Measurements from ENCODE around the gene GRAMD4. TPM values are rescaled to one million over a fixed set of nuclear protein-coding genes. Genes with fewer than 3 reads are reported as not detected.

GRAMD4 gene
- total RNA-seq, 2 experiments from 2014 or later: 41.2 to 42.1 TPM

DNA sequence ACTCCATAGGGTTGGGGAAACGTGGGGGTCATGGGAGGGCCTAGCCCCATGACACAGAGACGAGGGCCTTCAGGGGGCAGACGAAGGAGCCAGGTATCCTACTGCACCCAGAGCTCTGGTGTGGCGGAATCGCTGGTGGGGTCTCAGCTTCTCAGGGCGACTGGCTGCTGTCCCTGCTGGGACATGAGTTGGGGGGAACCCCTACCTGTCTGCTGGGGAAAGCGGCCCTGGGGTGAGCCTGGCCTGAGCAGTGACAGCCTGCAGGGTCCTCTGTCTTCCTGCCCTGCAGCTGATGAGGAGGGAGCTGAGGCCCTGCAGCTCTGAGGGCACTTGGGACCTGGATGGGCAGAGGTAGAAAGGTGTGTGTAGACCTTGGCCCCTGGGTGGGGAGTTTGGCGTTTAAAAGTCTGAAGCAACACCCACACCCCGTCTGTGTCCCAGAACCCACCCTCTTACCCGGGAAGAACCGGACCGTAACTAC lies 33.6 kb upstream of the GRAMD4 start:
- CTCF ChIA-PET: interaction anchor here (2.4 kb wide), 1 partner anchor 23 kb away, joined by 8 read pairs; no protein-coding TSS in a partner anchor

DNA sequence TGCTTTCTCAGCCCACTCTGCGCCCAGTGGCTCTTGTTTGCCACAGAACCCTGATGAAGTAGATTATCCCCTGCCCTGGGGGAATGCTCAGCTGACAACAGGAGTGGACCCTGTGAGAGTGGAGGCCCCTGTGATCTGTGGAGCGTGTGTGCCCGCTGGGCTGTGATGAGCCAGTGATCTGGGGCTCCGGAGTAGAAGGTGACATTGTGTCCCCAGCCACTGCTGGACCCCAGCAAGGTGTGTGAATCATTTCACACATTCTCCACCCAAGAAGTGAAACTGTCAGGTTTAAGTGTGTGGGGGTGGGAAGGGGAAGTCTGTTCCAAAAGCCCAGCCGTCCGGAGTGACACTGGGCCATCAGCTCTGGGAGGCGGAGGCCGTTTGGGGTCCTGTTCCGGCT lies 33.1 kb upstream of the GRAMD4 start:
- Mint-ChIP-seq H3K4me1 (ENCODE audit: low read depth) (peaks cover 51% of the 10 kb centered on the region), H3K36me3 (ENCODE audit: low read depth) (peaks cover 3% of the 10 kb centered on the region), H3K9me3 (ENCODE audit: insufficient read depth) (no peaks in the 10 kb centered on the region), H3K27me3 (ENCODE audit: low read depth) (no peaks in the 10 kb centered on the region), H3K4me3 (peak overlapping the region; percentile 57), H3K27ac (peak overlapping the region; percentile 91)
- ATAC-seq (peak; percentile 20), DNase-seq (no peak)
- ChIA-PET POLR2A (interaction anchor here (1.3 kb wide), 1 partner anchor 251 kb away, joined by 4 read pairs; no protein-coding TSS in a partner anchor), CTCF (interaction anchor here (2.4 kb wide), 1 partner anchor 23 kb away, joined by 8 read pairs; no protein-coding TSS in a partner anchor)

More for the DNA sequence above, 33.6 kb upstream of the GRAMD4 start:
- peak overlapping the region; percentile 91 for H3K27ac Mint-ChIP-seq
- no peaks in the 10 kb centered on the region for H3K9me3 Mint-ChIP-seq (ENCODE audit: insufficient read depth)
- no peaks in the 10 kb centered on the region for H3K27me3 Mint-ChIP-seq (ENCODE audit: low read depth)
- peaks cover 3% of the 10 kb centered on the region for H3K36me3 Mint-ChIP-seq (ENCODE audit: low read depth)
- no peak for DNase-seq
- no peak for ATAC-seq
- no peak overlapping the region for H3K4me3 Mint-ChIP-seq
- POLR2A ChIA-PET: interaction anchor here (1.3 kb wide), 1 partner anchor 250 kb away, joined by 4 read pairs; no protein-coding TSS in a partner anchor
- H3K4me1 Mint-ChIP-seq (ENCODE audit: low read depth): peaks cover 52% of the 10 kb centered on the region

DNA sequence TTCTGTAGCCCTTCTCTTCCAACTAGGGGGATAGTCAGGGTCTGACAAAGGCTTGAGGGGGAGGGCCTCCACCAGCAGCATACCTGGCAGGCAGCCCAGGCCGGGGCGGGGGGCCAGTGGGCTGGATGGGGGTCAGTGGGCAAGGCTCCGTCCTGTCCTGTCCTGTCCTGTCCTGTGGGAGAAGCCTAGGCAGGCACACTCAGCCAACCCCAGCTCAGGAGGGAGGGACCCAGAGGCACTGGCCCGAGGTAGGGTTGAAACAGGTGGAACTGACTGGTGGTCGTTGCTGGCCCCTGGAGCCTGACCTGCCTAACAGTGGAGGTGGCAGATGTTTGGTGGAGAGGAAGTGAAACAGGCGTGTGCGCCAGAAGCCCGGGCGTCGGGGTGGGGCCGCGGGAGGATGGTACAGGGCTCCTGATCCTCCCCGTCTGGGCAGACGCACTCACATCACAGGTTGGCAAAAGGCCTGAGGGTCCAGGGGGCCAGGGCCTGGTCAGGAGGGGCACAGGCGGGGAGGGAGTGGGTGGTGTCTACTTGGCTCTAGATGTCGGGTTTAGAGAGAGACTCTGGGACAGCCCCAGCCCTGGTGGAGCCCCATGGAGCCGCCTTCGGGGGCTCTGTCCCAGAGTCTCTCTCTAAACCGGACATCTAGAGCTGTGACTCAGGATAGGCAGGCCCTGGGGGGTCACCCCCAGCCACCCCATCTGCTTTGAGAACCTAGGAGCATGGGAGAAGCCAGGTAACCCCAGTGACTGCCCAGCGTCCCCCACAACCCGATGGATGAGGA lies 32.5 kb upstream of the GRAMD4 start:
- peak; percentile 58 for DNase-seq
- ChIA-PET POLR2A (interaction anchor here (0.6 to 1.3 kb wide), 3 partner anchors 27 to 1424 kb away, joined by 3 to 4 read pairs (median 4); partner anchors contain the start of gene NUP50), CTCF (interaction anchor here (2.4 kb wide), 1 partner anchor 24 kb away, joined by 8 read pairs; no protein-coding TSS in a partner anchor)
- no peaks in the 10 kb centered on the region for H3K27me3 Mint-ChIP-seq (ENCODE audit: low read depth)
- no peaks in the 10 kb centered on the region for H3K9me3 Mint-ChIP-seq (ENCODE audit: insufficient read depth)
- peaks cover 53% of the 10 kb centered on the region for H3K4me1 Mint-ChIP-seq (ENCODE audit: low read depth)
- peaks cover 3% of the 10 kb centered on the region for H3K36me3 Mint-ChIP-seq (ENCODE audit: low read depth)
- peak overlapping the region; percentile 91 for H3K27ac Mint-ChIP-seq
- H3K4me3 Mint-ChIP-seq: peak overlapping the region; percentile 57
- ATAC-seq: peak; percentile 50

DNA sequence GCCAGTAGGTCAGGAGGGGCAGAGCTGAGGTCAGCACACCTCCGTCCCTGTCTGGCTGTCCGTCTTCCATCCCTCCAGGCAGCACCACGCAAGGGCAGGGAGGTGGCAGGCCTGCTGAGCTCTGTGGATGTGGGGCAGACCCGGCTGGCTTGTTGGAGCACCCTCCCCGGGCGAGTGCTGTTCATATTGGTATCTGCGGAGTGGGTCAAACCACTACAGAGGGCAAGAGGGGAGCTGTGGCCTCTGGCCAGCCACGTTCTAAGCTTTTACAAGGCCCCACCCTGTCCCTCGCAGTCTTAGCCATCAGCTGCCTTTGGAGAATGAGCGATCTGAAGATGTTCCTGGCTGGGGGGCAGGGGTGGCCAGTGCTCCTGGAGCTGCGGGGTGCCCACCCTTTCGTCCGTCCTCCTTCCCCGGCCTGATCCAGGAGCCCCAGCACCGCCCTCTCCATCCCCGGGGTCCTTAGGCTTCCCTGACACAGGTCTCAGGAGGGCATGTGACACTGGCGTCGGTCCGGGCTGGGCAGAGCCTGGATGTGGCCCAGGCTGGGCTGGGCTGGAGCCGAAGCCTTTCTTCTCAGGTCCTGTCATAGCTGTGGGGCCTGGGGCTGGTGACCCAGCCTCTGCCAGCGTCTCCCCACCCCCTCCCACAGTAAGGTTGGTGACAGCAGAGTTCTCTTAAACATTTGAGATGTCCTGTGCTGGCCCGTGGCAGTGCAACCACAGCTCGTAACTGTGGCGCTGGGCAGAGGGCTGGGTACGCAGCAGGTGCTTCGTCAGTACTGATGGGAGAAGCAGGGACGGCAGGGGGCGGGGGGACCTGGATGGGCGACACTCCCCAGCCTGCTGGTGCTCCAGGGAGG lies 31.7 kb upstream of the GRAMD4 start:
- DNase-seq (no peak), ATAC-seq (no peak)
- ChIA-PET CTCF (interaction anchor here (0.7 to 2.4 kb wide), 3 partner anchors 13 to 26 kb away, joined by 3 to 8 read pairs (median 3); no protein-coding TSS in a partner anchor), POLR2A (interaction anchor here (0.6 to 1.1 kb wide), 2 partner anchors 26 to 1425 kb away, joined by 3 to 4 read pairs; partner anchors contain the start of gene NUP50)
- peaks cover 3% of the 10 kb centered on the region for H3K36me3 Mint-ChIP-seq (ENCODE audit: low read depth)
- no peaks in the 10 kb centered on the region for H3K9me3 Mint-ChIP-seq (ENCODE audit: insufficient read depth)
- H3K27me3 Mint-ChIP-seq (ENCODE audit: low read depth): no peaks in the 10 kb centered on the region
- H3K27ac Mint-ChIP-seq: peak overlapping the region; percentile 91
- no peak overlapping the region for H3K4me3 Mint-ChIP-seq
- peaks cover 58% of the 10 kb centered on the region for H3K4me1 Mint-ChIP-seq (ENCODE audit: low read depth)

DNA sequence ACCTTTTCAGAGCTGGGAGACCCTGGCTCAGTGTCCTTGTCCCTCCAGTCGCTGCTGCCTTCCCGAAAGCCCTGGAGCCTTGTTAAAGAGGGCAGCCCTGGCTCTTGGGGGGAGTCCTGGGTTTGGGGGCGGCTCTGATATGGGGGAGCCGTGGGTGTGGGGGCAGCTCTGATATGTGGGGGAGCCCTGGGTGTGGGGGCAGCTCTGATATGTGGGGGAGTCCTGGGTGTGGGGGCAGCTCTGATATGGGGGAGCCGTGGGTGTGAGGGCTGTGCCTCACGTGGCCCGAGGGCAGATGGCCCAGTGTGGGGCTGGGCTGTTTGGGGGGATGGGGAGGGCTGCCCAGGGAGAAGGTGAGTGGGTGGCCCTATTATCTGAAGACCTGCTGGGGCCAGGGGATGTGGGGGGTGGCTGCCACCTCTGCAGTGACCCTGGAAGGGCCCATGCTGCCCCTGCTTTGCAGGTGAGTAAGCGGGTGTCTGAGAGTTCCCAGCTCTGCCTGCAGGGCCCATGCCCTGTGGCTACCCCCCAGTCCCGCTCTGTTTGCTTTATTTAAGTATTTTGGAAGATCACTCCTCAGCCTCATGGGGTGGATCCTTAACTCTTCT lies 30.9 kb upstream of the GRAMD4 start:
- Mint-ChIP-seq H3K4me1 (ENCODE audit: low read depth) (peaks cover 60% of the 10 kb centered on the region), H3K9me3 (ENCODE audit: insufficient read depth) (no peaks in the 10 kb centered on the region), H3K36me3 (ENCODE audit: low read depth) (peaks cover 3% of the 10 kb centered on the region), H3K27me3 (ENCODE audit: low read depth) (no peaks in the 10 kb centered on the region), H3K27ac (peak overlapping the region; percentile 67), H3K4me3 (no peak overlapping the region)
- ChIA-PET POLR2A (no interaction called here), CTCF (interaction anchor here (0.9 kb wide), 1 partner anchor 13 kb away, joined by 3 read pairs; no protein-coding TSS in a partner anchor)
- ATAC-seq (no peak), DNase-seq (no peak)

DNA sequence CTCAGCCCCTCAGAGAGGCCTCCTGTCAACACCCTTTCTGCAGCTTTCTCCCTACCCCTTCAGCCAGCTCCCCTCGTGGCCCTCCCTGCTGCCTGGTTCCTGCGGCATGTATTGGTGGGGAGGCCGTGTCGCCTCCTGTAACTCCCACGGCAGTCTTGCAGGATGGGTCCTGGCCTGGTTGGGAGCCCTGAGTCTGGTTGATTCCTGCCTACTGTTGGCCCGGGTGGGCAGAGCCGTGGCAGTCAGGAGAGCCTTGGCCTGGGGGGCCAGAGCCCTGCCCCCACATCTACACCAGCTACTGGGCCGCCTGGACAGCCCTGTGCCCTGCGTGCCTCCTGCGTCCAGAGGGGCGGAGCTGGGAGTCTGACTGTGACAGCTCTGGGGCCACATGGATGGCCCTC lies 30.3 kb upstream of the GRAMD4 start:
- ATAC-seq (no peak), DNase-seq (no peak)
- Mint-ChIP-seq H3K4me3 (no peak overlapping the region), H3K4me1 (ENCODE audit: low read depth) (peaks cover 64% of the 10 kb centered on the region), H3K36me3 (ENCODE audit: low read depth) (peaks cover 3% of the 10 kb centered on the region), H3K9me3 (ENCODE audit: insufficient read depth) (no peaks in the 10 kb centered on the region), H3K27me3 (ENCODE audit: low read depth) (no peaks in the 10 kb centered on the region), H3K27ac (peak overlapping the region; percentile 67)
- POLR2A ChIA-PET: no interaction called here
- CTCF ChIA-PET: no interaction called here

DNA sequence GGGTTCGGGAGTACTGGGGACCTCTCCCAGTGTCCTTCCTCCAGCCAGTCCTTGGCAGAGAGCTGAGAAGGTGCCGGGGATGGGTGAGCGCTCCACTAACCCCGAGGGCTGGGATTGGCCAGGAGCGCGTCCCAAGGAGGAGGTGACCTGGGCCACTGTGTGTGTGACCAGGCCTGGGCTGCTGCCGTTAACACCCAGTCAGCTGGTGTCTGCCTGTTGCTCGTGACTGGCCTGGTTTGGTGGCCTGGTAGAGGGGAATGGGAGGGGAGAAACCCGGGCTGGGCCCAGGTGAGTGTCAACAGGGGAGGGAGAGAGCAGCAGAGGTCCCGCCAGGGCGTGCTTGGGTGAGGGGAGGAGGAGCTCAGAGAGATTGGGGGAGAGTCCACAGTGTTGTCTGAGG lies 29.9 kb upstream of the GRAMD4 start:
- no peaks in the 10 kb centered on the region for H3K9me3 Mint-ChIP-seq (ENCODE audit: insufficient read depth)
- H3K4me3 Mint-ChIP-seq: no peak overlapping the region
- peaks cover 3% of the 10 kb centered on the region for H3K36me3 Mint-ChIP-seq (ENCODE audit: low read depth)
- CTCF ChIA-PET: no interaction called here
- H3K27me3 Mint-ChIP-seq (ENCODE audit: low read depth): no peaks in the 10 kb centered on the region
- DNase-seq: no peak
- POLR2A ChIA-PET: no interaction called here
- H3K27ac Mint-ChIP-seq: peak overlapping the region; percentile 53
- no peak for ATAC-seq
- H3K4me1 Mint-ChIP-seq (ENCODE audit: low read depth): peaks cover 69% of the 10 kb centered on the region

DNA sequence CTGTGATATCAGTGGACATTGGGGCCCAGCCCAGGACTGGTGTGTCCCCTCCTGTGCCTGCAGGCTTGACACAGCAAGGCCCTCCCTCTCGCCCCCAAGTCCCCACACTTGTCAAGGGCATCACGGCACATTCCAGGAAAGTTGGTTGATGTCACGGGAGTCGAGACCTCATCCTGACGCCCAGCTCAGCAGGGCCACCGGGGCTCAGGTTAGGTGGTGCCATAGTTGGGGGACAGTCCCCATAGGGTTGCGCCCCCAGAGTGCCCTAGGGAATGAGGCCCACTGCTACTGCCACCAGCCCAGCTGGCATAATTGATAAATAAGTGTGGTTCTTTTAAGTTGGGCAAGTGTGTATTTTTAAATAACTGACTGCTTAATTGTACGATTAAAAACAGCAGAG lies 28.3 kb upstream of the GRAMD4 start:
- Mint-ChIP-seq H3K4me3 (peak overlapping the region; percentile 69), H3K36me3 (ENCODE audit: low read depth) (peaks cover 2% of the 10 kb centered on the region), H3K27me3 (ENCODE audit: low read depth) (no peaks in the 10 kb centered on the region), H3K9me3 (ENCODE audit: insufficient read depth) (no peaks in the 10 kb centered on the region), H3K4me1 (ENCODE audit: low read depth) (peaks cover 66% of the 10 kb centered on the region), H3K27ac (peak overlapping the region; percentile 94)
- ChIA-PET POLR2A (interaction anchor here (1.2 to 2.2 kb wide), 3 partner anchors 13 to 23 kb away, joined by 3 to 6 read pairs (median 4); no protein-coding TSS in a partner anchor), CTCF (interaction anchor here (0.8 to 1.2 kb wide), 2 partner anchors 21 to 29 kb away, joined by 3 to 4 read pairs; no protein-coding TSS in a partner anchor)
- ATAC-seq (peak; percentile 2), DNase-seq (no peak)

DNA sequence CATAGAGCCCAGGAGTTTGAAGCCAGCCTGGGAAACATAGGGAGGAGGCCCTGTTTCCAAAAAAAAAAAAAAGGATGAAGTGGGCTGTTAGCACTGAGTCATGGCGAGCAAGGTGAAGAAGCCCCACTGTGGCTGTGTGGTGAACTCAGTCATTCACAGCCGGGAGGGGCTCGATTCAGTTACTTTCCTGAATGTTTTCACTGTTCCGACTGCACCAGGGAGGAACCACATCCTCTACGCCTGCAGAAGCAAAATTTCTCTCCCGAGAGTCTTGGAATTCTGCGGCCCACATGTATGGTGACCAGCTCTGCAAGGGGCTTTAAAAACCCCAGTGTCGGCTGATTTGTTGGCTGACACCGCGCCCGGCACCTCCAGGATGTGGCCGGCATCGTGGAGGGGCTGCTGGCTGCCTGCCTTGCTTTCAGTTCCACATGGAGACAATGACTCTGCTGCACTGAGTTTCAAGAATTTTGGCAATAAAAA lies 27.8 kb upstream of the GRAMD4 start:
- ChIA-PET CTCF (interaction anchor here (0.8 to 1.2 kb wide), 2 partner anchors 20 to 29 kb away, joined by 3 to 4 read pairs; no protein-coding TSS in a partner anchor), POLR2A (interaction anchor here (1.2 to 2.2 kb wide), 3 partner anchors 13 to 22 kb away, joined by 3 to 6 read pairs (median 4); no protein-coding TSS in a partner anchor)
- Mint-ChIP-seq H3K27me3 (ENCODE audit: low read depth) (no peaks in the 10 kb centered on the region), H3K9me3 (ENCODE audit: insufficient read depth) (no peaks in the 10 kb centered on the region), H3K27ac (peak overlapping the region; percentile 94), H3K4me1 (ENCODE audit: low read depth) (peaks cover 61% of the 10 kb centered on the region), H3K4me3 (peak overlapping the region; percentile 69), H3K36me3 (ENCODE audit: low read depth) (no peaks in the 10 kb centered on the region)
- DNase-seq (peak; percentile 86), ATAC-seq (peak; percentile 78)

DNA sequence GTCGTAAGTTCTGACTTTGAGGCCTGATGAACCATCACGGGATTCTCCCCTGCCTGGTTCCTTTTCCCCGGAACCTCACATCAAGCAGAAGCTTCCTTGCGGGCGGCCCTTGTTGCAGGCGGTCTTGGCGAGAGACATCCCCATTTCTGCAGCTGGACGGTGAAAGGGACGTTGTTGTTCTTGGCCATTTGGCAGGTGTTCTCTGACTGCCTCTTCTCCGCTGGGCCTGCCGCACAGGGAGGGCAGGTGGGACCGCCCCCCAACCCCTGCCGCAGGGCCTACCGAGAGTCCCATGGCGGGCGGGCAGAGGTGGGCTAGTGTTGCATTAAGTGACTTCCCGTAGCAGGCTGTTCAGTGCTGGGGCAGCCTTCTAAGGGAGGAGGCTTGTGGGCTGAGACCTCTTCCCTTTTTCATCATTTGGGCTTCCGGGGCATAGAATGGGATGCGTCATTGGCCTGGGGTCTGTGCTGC lies 26.9 kb upstream of the GRAMD4 start:
- peak; percentile 64 for DNase-seq
- Mint-ChIP-seq H3K36me3 (ENCODE audit: low read depth) (no peaks in the 10 kb centered on the region), H3K4me1 (ENCODE audit: low read depth) (peaks cover 54% of the 10 kb centered on the region), H3K4me3 (peak overlapping the region; percentile 69), H3K9me3 (ENCODE audit: insufficient read depth) (no peaks in the 10 kb centered on the region), H3K27ac (peak overlapping the region; percentile 94), H3K27me3 (ENCODE audit: low read depth) (peaks cover 2% of the 10 kb centered on the region)
- ATAC-seq: peak; percentile 59
- CTCF ChIA-PET: no interaction called here
- POLR2A ChIA-PET: interaction anchor here (2.2 kb wide), 1 partner anchor 21 kb away, joined by 6 read pairs; no protein-coding TSS in a partner anchor
